Measurements from ENCODE around the gene UBL4B.

The UBL4B gene

GRCh38 chr1:110097507-110098221, 14.6 kb upstream of the UBL4B start:
- no peak for TF ChIP-seq RAD21 (IDR thresholded peaks at IDR 0.05; ENCODE audit: low read depth)
- TF ChIP-seq EGR1 (IDR thresholded peaks at IDR 0.05) = no peak
- TF ChIP-seq CREB1 (IDR thresholded peaks at IDR 0.05; ENCODE audit: low read depth) = no peak
- no peak for TF ChIP-seq TCF12 (IDR thresholded peaks at IDR 0.05; ENCODE audit: low read depth)
- TF ChIP-seq ZBTB7A (IDR thresholded peaks at IDR 0.05; ENCODE audit: low read depth) = no peak
- no peak for TF ChIP-seq MAX (IDR thresholded peaks at IDR 0.05)
- no peak for TF ChIP-seq NFIC (IDR thresholded peaks at IDR 0.05)
- no peak for TF ChIP-seq YY1 (IDR thresholded peaks at IDR 0.05; ENCODE audit: low read depth)
- TF ChIP-seq TEAD4 (IDR thresholded peaks at IDR 0.05) = no peak
- TF ChIP-seq USF1 (IDR thresholded peaks at IDR 0.05) = no peak
- TF ChIP-seq CEBPB (IDR thresholded peaks at IDR 0.05) = no peak
- TF ChIP-seq EP300 (IDR thresholded peaks at IDR 0.05; ENCODE audit: borderline replicate concordance) = no peak
- no peak for TF ChIP-seq REST (IDR thresholded peaks at IDR 0.05; ENCODE audit: low read depth)
- no peak for TF ChIP-seq FOXM1 (IDR thresholded peaks at IDR 0.05; ENCODE audit: borderline replicate concordance, low read depth)
- no peak for TF ChIP-seq TAF1 (IDR thresholded peaks at IDR 0.05; ENCODE audit: low read depth)

- no peak for TF ChIP-seq REST (IDR thresholded peaks at IDR 0.05; ENCODE audit: low read depth)
- TF ChIP-seq CREB1 (IDR thresholded peaks at IDR 0.05; ENCODE audit: low read depth) = no peak
- TF ChIP-seq MAX (IDR thresholded peaks at IDR 0.05) = no peak
- TF ChIP-seq TCF12 (IDR thresholded peaks at IDR 0.05; ENCODE audit: low read depth) = no peak
- TF ChIP-seq CEBPB (IDR thresholded peaks at IDR 0.05) = no peak
- TF ChIP-seq YY1 (IDR thresholded peaks at IDR 0.05; ENCODE audit: low read depth) = no peak
- no peak for TF ChIP-seq EGR1 (IDR thresholded peaks at IDR 0.05)
- TF ChIP-seq EP300 (IDR thresholded peaks at IDR 0.05; ENCODE audit: borderline replicate concordance) = no peak
- no peak for TF ChIP-seq ZBTB7A (IDR thresholded peaks at IDR 0.05; ENCODE audit: low read depth)
- TF ChIP-seq FOXM1 (IDR thresholded peaks at IDR 0.05; ENCODE audit: borderline replicate concordance, low read depth) = no peak
- TF ChIP-seq USF1 (IDR thresholded peaks at IDR 0.05) = no peak
- no peak for TF ChIP-seq TEAD4 (IDR thresholded peaks at IDR 0.05)
- no peak for TF ChIP-seq RAD21 (IDR thresholded peaks at IDR 0.05; ENCODE audit: low read depth)
- TF ChIP-seq TAF1 (IDR thresholded peaks at IDR 0.05; ENCODE audit: low read depth) = no peak
- TF ChIP-seq NFIC (IDR thresholded peaks at IDR 0.05) = no peak
Measured at GRCh38 chr1:110098222-110099026, 13.8 kb upstream of the UBL4B start.

- no peak for TF ChIP-seq YY1 (IDR thresholded peaks at IDR 0.05; ENCODE audit: low read depth)
- no peak for TF ChIP-seq EP300 (IDR thresholded peaks at IDR 0.05; ENCODE audit: borderline replicate concordance)
- TF ChIP-seq CREB1 (IDR thresholded peaks at IDR 0.05; ENCODE audit: low read depth) = no peak
- no peak for TF ChIP-seq REST (IDR thresholded peaks at IDR 0.05; ENCODE audit: low read depth)
- no peak for TF ChIP-seq CEBPB (IDR thresholded peaks at IDR 0.05)
- no peak for TF ChIP-seq EGR1 (IDR thresholded peaks at IDR 0.05)
- no peak for TF ChIP-seq TAF1 (IDR thresholded peaks at IDR 0.05; ENCODE audit: low read depth)
- TF ChIP-seq MAX (IDR thresholded peaks at IDR 0.05) = no peak
- no peak for TF ChIP-seq ZBTB7A (IDR thresholded peaks at IDR 0.05; ENCODE audit: low read depth)
- no peak for TF ChIP-seq RAD21 (IDR thresholded peaks at IDR 0.05; ENCODE audit: low read depth)
- no peak for TF ChIP-seq TCF12 (IDR thresholded peaks at IDR 0.05; ENCODE audit: low read depth)
Measured at GRCh38 chr1:110100335-110100734, 11.9 kb upstream of the UBL4B start.
